ENCODE results near the gene IGLL1.

DNA sequence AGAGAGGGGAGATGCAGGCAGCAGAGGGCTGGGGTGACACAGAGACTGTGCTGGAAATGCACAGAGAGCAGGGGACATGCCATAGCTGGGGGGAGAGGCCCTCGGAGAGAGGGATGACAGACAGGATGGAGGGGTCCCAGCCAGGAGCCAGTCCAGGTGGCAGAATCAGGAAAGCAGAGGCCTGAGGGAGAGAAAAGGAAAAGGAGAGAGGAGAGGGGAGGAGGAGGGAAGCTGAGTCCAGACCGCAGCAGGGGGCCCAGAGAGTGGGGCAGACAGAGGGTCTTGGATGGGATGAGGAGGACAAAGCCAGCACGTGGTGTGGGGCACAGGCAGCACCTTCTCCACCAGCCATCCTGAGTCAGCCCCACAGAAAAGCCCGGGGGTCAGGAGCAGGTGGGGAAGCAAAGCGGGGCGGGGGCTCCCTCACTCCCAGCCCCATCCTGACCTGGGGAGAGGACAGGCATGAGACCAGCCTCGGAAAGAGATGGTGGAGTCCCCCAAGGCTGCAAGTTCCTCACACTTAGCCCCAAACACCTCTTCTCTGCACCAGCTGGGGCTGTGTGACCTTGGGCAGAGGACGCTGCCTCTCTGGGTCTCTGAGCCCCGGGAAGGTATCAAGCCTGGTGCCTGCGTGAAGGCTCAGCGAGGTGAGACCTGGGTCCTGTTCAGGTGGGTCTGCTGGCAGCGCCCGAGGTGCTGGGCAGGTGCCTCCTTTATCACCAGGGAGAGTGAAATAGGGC lies 48.0 kb downstream of the IGLL1 start:
- TF ChIP-seq, protein P1, sequence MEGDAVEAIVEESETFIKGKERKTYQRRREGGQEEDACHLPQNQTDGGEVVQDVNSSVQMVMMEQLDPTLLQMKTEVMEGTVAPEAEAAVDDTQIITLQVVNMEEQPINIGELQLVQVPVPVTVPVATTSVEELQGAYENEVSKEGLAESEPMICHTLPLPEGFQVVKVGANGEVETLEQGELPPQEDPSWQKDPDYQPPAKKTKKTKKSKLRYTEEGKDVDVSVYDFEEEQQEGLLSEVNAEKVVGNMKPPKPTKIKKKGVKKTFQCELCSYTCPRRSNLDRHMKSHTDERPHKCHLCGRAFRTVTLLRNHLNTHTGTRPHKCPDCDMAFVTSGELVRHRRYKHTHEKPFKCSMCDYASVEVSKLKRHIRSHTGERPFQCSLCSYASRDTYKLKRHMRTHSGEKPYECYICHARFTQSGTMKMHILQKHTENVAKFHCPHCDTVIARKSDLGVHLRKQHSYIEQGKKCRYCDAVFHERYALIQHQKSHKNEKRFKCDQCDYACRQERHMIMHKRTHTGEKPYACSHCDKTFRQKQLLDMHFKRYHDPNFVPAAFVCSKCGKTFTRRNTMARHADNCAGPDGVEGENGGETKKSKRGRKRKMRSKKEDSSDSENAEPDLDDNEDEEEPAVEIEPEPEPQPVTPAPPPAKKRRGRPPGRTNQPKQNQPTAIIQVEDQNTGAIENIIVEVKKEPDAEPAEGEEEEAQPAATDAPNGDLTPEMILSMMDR (IDR thresholded peaks at IDR 0.05): no peak
- TF ChIP-seq POLR2A (IDR thresholded peaks at IDR 0.05): no peak
